B cell (primary cell): ENCODE measurements around the gene NMNAT3. TPM values are rescaled to one million over a fixed set of nuclear protein-coding genes. Genes with fewer than 3 reads are reported as not detected.

Source experiments
- ATAC-seq: fragments of 200-7000 bp; cut with Tn5 transposase; one replicate; pipeline ENCODE4 v1.10.0; 2021; ENCODE audit warnings: low read depth, mild to moderate bottlenecking, moderate number of reproducible peaks, moderate library complexity
- CTCF ChIA-PET: fragments of 350-600 bp; sonication (Branson Sonifier 250); formaldehyde crosslinking; loops from one replicate; lab custom pipeline; 2021; ENCODE audit warnings: antibody characterized with exemption, inconsistent platforms; lab: Charles Lee
- POLR2A ChIA-PET: fragments of 350-600 bp; sonication (Branson Sonifier 250); formaldehyde crosslinking; loops from one replicate; lab custom pipeline; 2021; ENCODE audit warnings: antibody characterized with exemption; lab: Charles Lee
- DNase-seq: peaks from one replicate; pipeline ENCODE4 v3.0.0; 2013
- H2AFZ ChIP-seq: 2 replicates; pipeline ENCODE4 v1.6.1; 2012; ENCODE audit warnings: mild to moderate bottlenecking, low read depth, low read length; ENCODE audit not compliant: insufficient read depth, poor library complexity, severe bottlenecking
- H3K27ac ChIP-seq, 2 donors: 1 replicate in 1 of 2; 2 replicates in 1 of 2; pipeline ENCODE4 v1.5.1; 2012 to 2013; ENCODE audit warnings: low read length in 2 of 2, mild to moderate bottlenecking in 2 of 2, moderate library complexity in 1 of 2
- H3K27me3 ChIP-seq, 4 experiments: fragments of 200-600 bp in 1 of 4; sonication (generic) in 1 of 4; replicated peaks in 1 of 4; 1 replicate in 2 of 4; 2 replicates in 2 of 4; pipeline versions ENCODE4 v1.6.1 to v1.7.0; 2013 to 2016; ENCODE audit warnings: low read length in 3 of 4, mild to moderate bottlenecking in 2 of 4, mixed read lengths in 1 of 4, moderate library complexity in 1 of 4; ENCODE audit not compliant: insufficient read depth in 4 of 4, control insufficient read depth in 3 of 4; ENCODE audit errors: control extremely low read depth in 1 of 4
- H3K36me3 ChIP-seq, 2 experiments: replicated peaks in 1 of 2; 1 replicate in 1 of 2; 2 replicates in 1 of 2; pipeline versions ENCODE4 v1.6.1 to v1.7.1; 2013; ENCODE audit warnings: low read length in 1 of 2; ENCODE audit not compliant: insufficient read depth in 2 of 2, control insufficient read depth in 1 of 2; ENCODE audit errors: control extremely low read depth in 1 of 2, extremely low read depth in 1 of 2
- H3K4me1 ChIP-seq, 2 donors: fragments of 200-600 bp in 1 of 2; sonication (generic) in 1 of 2; 1 replicate in 1 of 2; 2 replicates in 1 of 2; pipeline versions ENCODE4 v1.5.1 to v1.6.1; 2013 to 2017; ENCODE audit warnings: low read length in 2 of 2; ENCODE audit not compliant: control insufficient read depth in 2 of 2, insufficient read depth in 2 of 2
- H3K4me2 ChIP-seq: replicated peaks from 2 replicates; pipeline ENCODE3; 2012; ENCODE audit warnings: mild to moderate bottlenecking, low read depth, low read length; ENCODE audit not compliant: poor library complexity, severe bottlenecking
- H3K4me3 ChIP-seq, 5 experiments: fragments of 200-600 bp in 1 of 5; sonication (generic) in 1 of 5; 1 replicate in 3 of 5; 2 replicates in 2 of 5; pipeline versions ENCODE4 v1.5.1 to v1.7.0; 2011 to 2016; ENCODE audit warnings: low read length in 4 of 5, mild to moderate bottlenecking in 4 of 5, low read depth in 2 of 5, control low read depth in 1 of 5, moderate library complexity in 1 of 5; ENCODE audit not compliant: insufficient read depth in 1 of 5; ENCODE audit errors: control extremely low read depth in 1 of 5, extremely low read depth in 1 of 5
- H3K79me2 ChIP-seq: fragments of 200-600 bp; sonication (generic); one replicate; pipeline ENCODE4 v1.6.0; 2016; ENCODE audit warnings: low read length; ENCODE audit not compliant: control insufficient read depth, insufficient read depth
- H3K9ac ChIP-seq: fragments of 200-600 bp; sonication (generic); 2 replicates; pipeline ENCODE4 v1.6.1; 2017; ENCODE audit warnings: mild to moderate bottlenecking, low read length, moderate library complexity
- H3K9me3 ChIP-seq, 3 donors: one replicate each; pipeline versions ENCODE4 v1.6.1 to v1.7.1; 2013; ENCODE audit warnings: low read length in 2 of 3; ENCODE audit not compliant: control insufficient read depth in 2 of 3, insufficient read depth in 1 of 3; ENCODE audit errors: control extremely low read depth in 1 of 3
- H4K20me1 ChIP-seq: 2 replicates; pipeline ENCODE4 v1.6.0; 2012; ENCODE audit warnings: mild to moderate bottlenecking, low read length; ENCODE audit not compliant: insufficient read depth, control insufficient read depth, poor library complexity, severe bottlenecking
- H3K27ac Mint-ChIP-seq: one replicate; pipeline ENCODE4 v1.8.0; 2021; ENCODE audit warnings: mixed read lengths
- H3K27me3 Mint-ChIP-seq: one replicate; pipeline ENCODE4 v1.8.0; 2021; ENCODE audit warnings: mixed read lengths
- H3K4me1 Mint-ChIP-seq: one replicate; pipeline ENCODE4 v1.8.0; 2021; ENCODE audit warnings: mixed read lengths
- H3K4me3 Mint-ChIP-seq: one replicate; pipeline ENCODE4 v1.8.0; 2021; ENCODE audit warnings: mixed read lengths
- H3K9me3 Mint-ChIP-seq: one replicate; pipeline ENCODE4 v1.8.0; 2022; ENCODE audit warnings: mixed read lengths; ENCODE audit not compliant: insufficient read depth
- CTCF ChIP-seq: fragments of 200-600 bp; IDR thresholded peaks from one replicate; pipeline ENCODE4 v1.8.0; 2022; ENCODE audit warnings: antibody characterized with exemption, mild to moderate bottlenecking
- EZH2 ChIP-seq: IDR thresholded peaks from 2 replicates; pipeline ENCODE4 v1.6.1; 2012; ENCODE audit warnings: borderline replicate concordance, low read depth, mild to moderate bottlenecking, moderate library complexity, low read length; ENCODE audit not compliant: insufficient read depth, poor library complexity, severe bottlenecking
- WGBS: methylation state at CpG from one replicate; pipeline ENCODE4 v1.1.5; 2013; ENCODE audit warnings: missing lambda C conversion rate; ENCODE audit not compliant: insufficient coverage; 5-methylcytosine and 5-hydroxymethylcytosine counted together
- intact Hi-C: fragments of 100-400 bp; cut with micrococcal nuclease; formaldehyde crosslinking; loops from one replicate; pipeline ENCODE4 v1.10.0; 2022
- polyA plus RNA-seq: library from polyadenylated mRNA; depleted of rRNA; stranded (reverse); fragments of >200 nt; gene quantifications from 2 replicates; pipeline ENCODE4 v1.2.3, GENCODE V29; 2012
- total RNA-seq, 2 donors: library from RNA; stranded (reverse); fragments of 120-200 nt in 1 of 2; gene quantifications; 1 replicate in 1 of 2; 2 replicates in 1 of 2; pipeline versions ENCODE4 v1.2.3 to v1.2.4, GENCODE V29; 2013 to 2022

Gene NMNAT3
- total and polyA plus RNA-seq, 2 donors (not counting 1 experiment from before 2014, with no cell fraction given), result 1.9 to 3.3 TPM

DNA sequence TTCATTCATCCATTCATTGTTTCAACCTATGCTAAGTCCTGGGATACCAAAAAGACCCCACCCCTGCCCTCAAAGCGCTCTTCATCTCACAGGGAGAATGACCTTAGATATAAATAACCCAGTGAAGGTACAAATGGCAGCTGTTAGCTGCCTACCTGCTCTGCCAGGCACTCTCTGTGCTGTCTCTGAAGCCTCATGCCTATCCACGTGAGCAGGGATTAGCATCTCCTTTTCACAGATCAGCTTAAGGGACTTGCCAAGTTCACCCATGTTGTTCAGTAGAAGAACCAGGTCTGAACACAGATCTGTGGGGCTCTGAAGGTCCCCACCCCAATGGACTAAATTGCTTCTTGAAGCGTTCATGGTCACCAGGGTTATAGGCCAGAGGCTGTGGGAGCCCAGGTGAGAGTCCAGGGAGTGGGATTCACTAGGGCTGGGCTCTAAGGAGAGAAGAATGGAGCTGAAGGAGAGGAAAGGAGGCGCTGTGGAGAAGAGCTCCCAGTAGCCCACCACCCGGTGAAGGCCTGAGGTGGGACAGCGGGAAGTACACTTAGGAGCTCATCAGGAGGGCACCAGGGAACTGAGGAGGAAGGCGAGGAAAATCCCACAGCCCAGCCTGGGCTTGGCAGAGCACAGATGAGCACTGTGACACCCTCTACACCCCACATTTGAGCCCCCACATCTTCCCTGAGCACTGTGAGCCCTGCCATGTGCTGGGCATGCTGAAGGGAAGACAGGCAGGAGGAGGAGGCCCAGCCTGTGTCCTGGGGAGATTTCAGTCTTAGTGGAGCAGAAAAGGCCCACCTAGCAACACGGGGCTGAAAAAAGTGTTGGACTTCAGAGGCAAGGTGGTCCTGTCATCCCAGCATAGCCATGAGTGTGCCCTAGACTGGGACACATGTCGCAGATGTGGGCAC lies 158.6 kb downstream of the NMNAT3 start:
- Histone ChIP-seq H3K79me2 (no peaks in the 10 kb centered on the region), H3K4me2 (no peak overlapping the region), H3K9me3 (no peaks in the 10 kb centered on the region), H2AFZ (no peak overlapping the region), H3K4me3 (no peak overlapping the region), H3K4me1 (no peaks in the 10 kb centered on the region), H3K27ac (no peak overlapping the region), H3K9ac (no peak overlapping the region), H3K36me3 (no peaks in the 10 kb centered on the region), H4K20me1 (no peaks in the 10 kb centered on the region), H3K27me3 (peaks cover 0 to 3% (median 0%) of the 10 kb centered on the region in 4 experiments)
- intact Hi-C loops, result no loop called here
- H3K9me3 Mint-ChIP-seq, result no peaks in the 10 kb centered on the region
- ATAC-seq (no peak), DNase-seq (no peak)
- H3K27ac Mint-ChIP-seq, result no peak overlapping the region
- H3K4me3 Mint-ChIP-seq, result no peak overlapping the region
- WGBS, result 93% methylated on average over 9 of the region's 9 CpGs
- POLR2A ChIA-PET, result no interaction called here
- H3K27me3 Mint-ChIP-seq, result peaks cover 3% of the 10 kb centered on the region
- TF ChIP-seq CTCF (no peak), EZH2 (no peak)
- H3K4me1 Mint-ChIP-seq, result no peaks in the 10 kb centered on the region
- CTCF ChIA-PET, result no interaction called here

DNA sequence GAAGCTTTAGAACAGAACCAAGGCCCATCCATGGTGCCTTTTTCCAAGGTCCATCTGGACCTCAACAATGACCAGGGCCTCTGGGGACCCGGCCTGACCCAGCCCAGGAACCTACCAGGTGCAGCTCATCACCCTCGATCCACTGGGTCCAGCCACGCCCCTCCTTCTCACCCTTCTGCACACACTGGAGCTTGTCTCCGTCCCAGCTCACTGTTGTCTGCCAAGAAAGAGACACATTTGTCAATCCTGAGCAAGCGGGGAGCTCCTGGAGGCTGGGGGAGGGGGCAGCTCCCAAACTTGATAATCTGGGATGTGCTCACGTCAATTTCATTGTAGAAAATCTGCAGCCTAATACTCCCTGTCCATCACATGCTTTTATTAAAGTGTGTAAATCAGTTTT lies 159.5 kb downstream of the NMNAT3 start:
- Mint-ChIP-seq H3K27me3 (peaks cover 3% of the 10 kb centered on the region), H3K9me3 (no peaks in the 10 kb centered on the region), H3K27ac (no peak overlapping the region), H3K4me1 (no peaks in the 10 kb centered on the region), H3K4me3 (no peak overlapping the region)
- H3K4me1 ChIP-seq, result no peaks in the 10 kb centered on the region
- peaks cover 0 to 3% (median 0%) of the 10 kb centered on the region in 4 experiments for H3K27me3 ChIP-seq
- POLR2A ChIA-PET, result no interaction called here
- no peaks in the 10 kb centered on the region for H4K20me1 ChIP-seq
- no peak overlapping the region for H3K4me3 ChIP-seq
- H3K79me2 ChIP-seq, result no peaks in the 10 kb centered on the region
- TF ChIP-seq CTCF, result no peak
- TF ChIP-seq EZH2, result no peak
- WGBS, result 77% methylated on average over 2 of the region's 6 CpGs
- intact Hi-C loops, result no loop called here
- no peak overlapping the region for H2AFZ ChIP-seq
- H3K9ac ChIP-seq, result no peak overlapping the region
- H3K27ac ChIP-seq, result no peak overlapping the region
- CTCF ChIA-PET, result no interaction called here
- H3K36me3 ChIP-seq, result no peaks in the 10 kb centered on the region
- no peaks in the 10 kb centered on the region for H3K9me3 ChIP-seq
- ATAC-seq (no peak), DNase-seq (no peak)
- H3K4me2 ChIP-seq, result no peak overlapping the region
